OCI-LY7 (cell line): ENCODE results near the gene EIF4E1B. TPM values are rescaled to one million over a fixed set of nuclear protein-coding genes. Genes with fewer than 3 reads are reported as not detected.
A peak's percentile ranks its signal among the peaks of the same experiment; 100 is the strongest.

ENCODE experiments used
- Bru-seq: library from RNA; stranded (reverse); fragments of 400-500 nt; gene quantifications from one replicate; lab custom pipeline; 2021; lab: Mats Ljungman, UMichigan
- BruChase-seq, 2 experiments: library from RNA; stranded (reverse); fragments of 400-500 nt; gene quantifications; one replicate each; lab custom pipeline; 2021; lab: Mats Ljungman, UMichigan
- BruUV-seq: library from RNA; stranded (reverse); fragments of 400-500 nt; replicated peaks from 2 replicates; lab custom pipeline; 2021; lab: Mats Ljungman, UMichigan
- CTCF ChIA-PET: fragments of 300-600 bp; sonication (Branson Sonifier 250); formaldehyde crosslinking; loops from one replicate; lab custom pipeline; 2022; ENCODE audit warnings: antibody characterized with exemption; ENCODE audit not compliant: unreplicated experiment; lab: Charles Lee
- POLR2A ChIA-PET: fragments of 300-600 bp; sonication (Branson Sonifier 250); formaldehyde crosslinking; loops from one replicate; lab custom pipeline; 2022; ENCODE audit warnings: antibody characterized with exemption; lab: Charles Lee
- DNase-seq: peaks from one replicate; pipeline ENCODE4 v3.0.0-alpha.2; 2015; ENCODE audit warnings: low spot score
- H2AFZ ChIP-seq: fragments of 200-600 bp; sonication (generic), shearing (Covaris generic); 2 replicates; pipeline ENCODE4 v1.6.1; 2014; ENCODE audit warnings: mild to moderate bottlenecking, antibody characterized with exemption, low read length, moderate library complexity
- H3K27ac ChIP-seq: fragments of 200-600 bp; sonication (generic); 2 replicates; pipeline ENCODE4 v1.5.1; 2014; ENCODE audit warnings: mixed run types, low read depth, mild to moderate bottlenecking, moderate library complexity, low read length, inconsistent platforms; ENCODE audit not compliant: poor library complexity, severe bottlenecking
- H3K36me3 ChIP-seq: fragments of 200-600 bp; sonication (generic); 2 replicates; pipeline ENCODE4 v1.6.1; 2014; ENCODE audit warnings: mild to moderate bottlenecking, antibody characterized with exemption, low read length, moderate library complexity, mixed read lengths; ENCODE audit not compliant: insufficient read depth
- H3K4me1 ChIP-seq: fragments of 200-600 bp; sonication (generic); 2 replicates; pipeline ENCODE4 v1.5.1; 2014; ENCODE audit warnings: mild to moderate bottlenecking, low read length; ENCODE audit not compliant: insufficient read depth, poor library complexity, severe bottlenecking
- H3K4me2 ChIP-seq: fragments of 200-600 bp; sonication (generic); 2 replicates; pipeline ENCODE4 v1.6.1; 2014; ENCODE audit warnings: mild to moderate bottlenecking, low read length
- H3K4me3 ChIP-seq: fragments of 200-600 bp; sonication (generic); 2 replicates; pipeline ENCODE4 v1.5.1; 2014; ENCODE audit warnings: mild to moderate bottlenecking, low read depth, low read length; ENCODE audit not compliant: poor library complexity, severe bottlenecking
- H3K79me2 ChIP-seq: fragments of 200-600 bp; sonication (generic); 2 replicates; pipeline ENCODE4 v1.6.1; 2016; ENCODE audit warnings: low read depth, mild to moderate bottlenecking, low read length, moderate library complexity, mixed read lengths; ENCODE audit not compliant: insufficient read depth
- H3K9me2 ChIP-seq: fragments of 200-600 bp; sonication (generic); 2 replicates; pipeline ENCODE4 v1.6.1; 2016; ENCODE audit warnings: mild to moderate bottlenecking, low read length, mixed read lengths; ENCODE audit not compliant: insufficient read depth
- H3K9me3 ChIP-seq: fragments of 200-600 bp; sonication (generic); 2 replicates; pipeline ENCODE4 v1.6.1; 2014; ENCODE audit warnings: mild to moderate bottlenecking, mixed run types, low read length, mixed read lengths
- H4K20me1 ChIP-seq: fragments of 200-600 bp; sonication (generic); 2 replicates; pipeline ENCODE4 v1.6.1; 2014; ENCODE audit warnings: mild to moderate bottlenecking, antibody characterized with exemption, low read length, moderate library complexity, mixed read lengths; ENCODE audit not compliant: insufficient read depth
- CTCF ChIP-seq: fragments of 200-600 bp; sonication (generic); conservative IDR thresholded peaks from 2 replicates; pipeline ENCODE4 v1.5.1; 2014; ENCODE audit warnings: mild to moderate bottlenecking, antibody characterized with exemption, low read length, moderate library complexity, mixed read lengths
- EZH2phosphoT487 ChIP-seq: fragments of 200-600 bp; sonication (generic); IDR thresholded peaks from 2 replicates; pipeline ENCODE4 v1.6.1; 2018; ENCODE audit warnings: low read depth, borderline replicate concordance, mild to moderate bottlenecking, mixed run types, antibody characterized with exemption, low read length, moderate library complexity, mixed read lengths
- intact Hi-C: fragments of 100-400 bp; cut with micrococcal nuclease; formaldehyde crosslinking; loops from one replicate; pipeline ENCODE4 v1.10.0; 2022; ENCODE audit not compliant: unreplicated experiment
- long read RNA-seq: library from polyadenylated mRNA; stranded (forward); transcript quantifications from one replicate; pipeline ENCODE4 v2.0.0, GENCODE V29; 2022
- total RNA-seq, 2 experiments: library from RNA; depleted of rRNA in 1 of 2; stranded (reverse); fragments of >200 nt in 1 of 2; shearing (Covaris generic) in 1 of 2; gene quantifications; 2 replicates each; pipeline ENCODE4 v1.2.3, GENCODE V29; 2014 to 2022

The EIF4E1B gene, protein sequence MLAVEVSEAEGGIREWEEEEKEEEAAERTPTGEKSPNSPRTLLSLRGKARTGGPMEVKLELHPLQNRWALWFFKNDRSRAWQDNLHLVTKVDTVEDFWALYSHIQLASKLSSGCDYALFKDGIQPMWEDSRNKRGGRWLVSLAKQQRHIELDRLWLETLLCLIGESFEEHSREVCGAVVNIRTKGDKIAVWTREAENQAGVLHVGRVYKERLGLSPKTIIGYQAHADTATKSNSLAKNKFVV
- total RNA-seq (2014; rRNA removed; shearing (Covaris generic)) (0.16 and 0.64 TPM in 2 replicates), total RNA-seq (2022) (2.4 and 2.9 TPM in 2 replicates), Bru-seq, nascent RNA (percentile 43 among the genes with signal in this experiment), BruChase-seq, experiment 1, labeled RNA remaining after a 6-hour chase (percentile 47 among the genes with signal in this experiment), BruChase-seq, experiment 2, labeled RNA remaining after a 2-hour chase (percentile 48 among the genes with signal in this experiment)
- long read RNA-seq, partial matches to known transcripts = 1 of 2 reads
- long read RNA-seq, other reads (novel, unspliced or antisense) = 1 of 2 reads

DNA sequence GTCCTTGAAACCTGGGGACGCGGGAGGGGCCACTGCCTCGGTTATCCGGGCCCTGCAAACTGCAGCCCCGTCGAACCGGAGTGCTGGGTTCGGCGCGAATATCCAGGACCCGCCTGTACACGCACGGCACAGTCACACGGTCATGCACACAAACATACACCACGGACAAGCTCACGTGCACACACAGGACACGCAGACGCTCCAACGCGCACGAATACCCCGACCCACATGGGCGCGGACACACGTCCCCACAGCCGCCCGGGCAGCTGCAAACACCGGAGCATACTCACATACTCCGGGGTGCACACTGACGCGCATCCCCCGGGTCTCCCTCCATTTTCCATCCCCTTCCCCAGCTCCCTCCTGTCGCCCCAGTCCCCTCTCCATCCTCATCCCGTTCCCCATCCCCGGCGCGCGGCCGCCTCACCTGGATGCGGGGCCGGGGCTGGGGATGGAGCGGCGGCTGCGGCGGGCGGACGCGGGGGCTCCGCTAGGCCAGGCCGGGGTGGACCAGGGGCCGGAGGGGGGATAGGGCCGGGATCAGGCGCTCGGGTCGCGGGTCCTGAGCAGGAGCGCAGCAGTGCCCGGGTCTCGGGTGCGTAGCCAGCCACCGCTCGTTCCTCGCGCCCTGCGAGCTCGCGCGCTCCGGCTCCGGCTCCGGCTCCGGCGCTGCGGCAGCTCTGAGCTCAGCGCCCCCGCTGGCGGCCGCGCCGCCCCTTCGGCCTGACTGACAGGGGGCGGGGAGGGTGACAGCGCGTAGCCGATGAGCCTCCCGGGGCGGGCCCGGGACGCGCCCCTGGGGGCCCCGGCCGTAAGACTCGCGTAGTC lies at the start of gene EIF4E1B, which contains the start of gene SNCB:
Gene EIF4E1B, plus strand, starts transcription at position 823 of the 828 bp plus-strand sequence. CDS start 12,113 bp downstream, outside the sequence.
Gene SNCB, minus strand, starts transcription at position 682 of the 828 bp plus-strand sequence. CDS start 880 bp downstream, outside the sequence.
- BruUV-seq = no TSS peak
- DNase-seq = peak; percentile 84
- no peaks in the 10 kb centered on the region; the same call in 1 of the 2 replicates for H3K79me2 ChIP-seq
- H2AFZ ChIP-seq = peak within 1 kb of the TSS; percentile 97
- H3K36me3 ChIP-seq = no peaks in the 10 kb centered on the region
- H3K9me3 ChIP-seq = no peaks in the 10 kb centered on the region
- H3K9me2 ChIP-seq = no peaks in the 10 kb centered on the region
- no peaks in the 10 kb centered on the region for H4K20me1 ChIP-seq
- H3K4me1 ChIP-seq = peaks cover 66% of the 10 kb centered on the region
- H3K4me3 ChIP-seq = peak within 1 kb of the TSS; percentile 72
- intact Hi-C loops = loop anchor here (1.0 kb wide), 1 partner anchor 17 kb away; the partner anchor contains the start of gene TSPAN17
- ChIA-PET POLR2A (interaction anchor here (0.6 to 1.6 kb wide), 11 partner anchors 8 to 561 kb away, joined by 3 to 8 read pairs (median 4); partner anchors contain the start of gene TSPAN17), CTCF (interaction anchor here (1.0 kb wide), 1 partner anchor 31 kb away, joined by 4 read pairs; no protein-coding TSS in a partner anchor)
- peak within 1 kb of the TSS; percentile 99 for H3K4me2 ChIP-seq
- H3K27ac ChIP-seq = peak within 1 kb of the TSS; percentile 47
- TF ChIP-seq CTCF (0 out of 2 replicates have a peak, but pooled peaks have one; percentile 23), EZH2phosphoT487 (no peak)

GRCh38 chr5:176581361-176581760 lies 49.1 kb upstream of the EIF4E1B start:
- ChIA-PET CTCF (no interaction called here), POLR2A (no interaction called here)
- TF ChIP-seq EZH2phosphoT487 (no peak), CTCF (no peak)
- H3K4me3 ChIP-seq = no peak overlapping the region
- no peaks in the 10 kb centered on the region for H3K9me2 ChIP-seq
- BruUV-seq = no TSS peak
- DNase-seq = no peak
- H3K79me2 ChIP-seq = no peaks in the 10 kb centered on the region
- no peaks in the 10 kb centered on the region for H4K20me1 ChIP-seq
- peaks cover 15% of the 10 kb centered on the region for H3K9me3 ChIP-seq
- H2AFZ ChIP-seq = no peak overlapping the region
- intact Hi-C loops = no loop called here
- no peaks in the 10 kb centered on the region for H3K4me1 ChIP-seq
- no peak overlapping the region for H3K27ac ChIP-seq
- H3K4me2 ChIP-seq = no peak overlapping the region
- H3K36me3 ChIP-seq = no peaks in the 10 kb centered on the region
